GM21390 (cell line): Measurements from ENCODE around the gene PIK3R4.

Experiments
- ATAC-seq: cut with Tn5 transposase; IDR thresholded peaks from one replicate; pipeline ENCODE4 v1.9.1; 2021; ENCODE audit not compliant: unreplicated experiment

PIK3R4 gene

GRCh38 chr3:130746246-130747039, at the start of gene PIK3R4:
Gene PIK3R4, minus strand, starts transcription at chr3:130746829. Its CDS starts 1,611 bp downstream, at chr3:130745218.
- peak; percentile 90 for ATAC-seq

- ATAC-seq, result no peak
Observed at GRCh38 chr3:130795396-130795795, 48.8 kb upstream of the PIK3R4 start.

- no peak for ATAC-seq
Observed at GRCh38 chr3:130792246-130792645, 45.6 kb upstream of the PIK3R4 start.

- no peak for ATAC-seq
Observed at GRCh38 chr3:130789782-130790322, 43.2 kb upstream of the PIK3R4 start.

GRCh38 chr3:130787422-130788068, 40.9 kb upstream of the PIK3R4 start:
- no peak for ATAC-seq

GRCh38 chr3:130786306-130786705, 39.7 kb upstream of the PIK3R4 start:
- no peak for ATAC-seq

- no peak for ATAC-seq
Observed at GRCh38 chr3:130783629-130784028, 37.0 kb upstream of the PIK3R4 start.

- ATAC-seq, result no peak
Observed at GRCh38 chr3:130779486-130779885, 32.9 kb upstream of the PIK3R4 start.

- ATAC-seq, result peak; percentile 89
Observed at GRCh38 chr3:130779031-130779430, 32.4 kb upstream of the PIK3R4 start.

- no peak for ATAC-seq
Observed at GRCh38 chr3:130773366-130773765, 26.7 kb upstream of the PIK3R4 start.

GRCh38 chr3:130772129-130772528, 25.5 kb upstream of the PIK3R4 start:
- ATAC-seq, result no peak

- ATAC-seq, result no peak
Observed at GRCh38 chr3:130770644-130771043, 24.0 kb upstream of the PIK3R4 start.

- no peak for ATAC-seq
Observed at GRCh38 chr3:130761730-130762311, 15.2 kb upstream of the PIK3R4 start.

GRCh38 chr3:130760922-130761321, 14.3 kb upstream of the PIK3R4 start:
- ATAC-seq, result no peak

GRCh38 chr3:130759692-130760338, 13.2 kb upstream of the PIK3R4 start:
- ATAC-seq, result peak; percentile 80

- ATAC-seq, result no peak
Observed at GRCh38 chr3:130758624-130759369, 12.2 kb upstream of the PIK3R4 start.

- no peak for ATAC-seq
Observed at GRCh38 chr3:130757611-130758150, 11.1 kb upstream of the PIK3R4 start.

GRCh38 chr3:130755666-130756065, 9.0 kb upstream of the PIK3R4 start:
- no peak for ATAC-seq

GRCh38 chr3:130748981-130749380, 2.4 kb upstream of the PIK3R4 start:
- no peak for ATAC-seq

GRCh38 chr3:130748467-130748861, 1.8 kb upstream of the PIK3R4 start:
- no peak for ATAC-seq
